D721Med (cell line): ENCODE measurements around the gene KCNK5.

Experiments
- DNase-seq: peaks from one replicate; pipeline ENCODE4 v3.0.0; 2011; ENCODE audit warnings: low spot score; ENCODE audit not compliant: insufficient read length
- FAIRE-seq: peaks from 2 replicates; lab custom pipeline; 2011; peaks lifted over from hg19 to GRCh38; lab: Jason Lieb, UNC
- TF ChIP-seq, protein P1 (sequence below): IDR thresholded peaks from 2 replicates; pipeline ENCODE4 v1.5.1; 2012; ENCODE audit warnings: mild to moderate bottlenecking, control low read depth; ENCODE audit not compliant: insufficient read depth; ENCODE audit errors: missing control alignments

KCNK5 gene

DNA sequence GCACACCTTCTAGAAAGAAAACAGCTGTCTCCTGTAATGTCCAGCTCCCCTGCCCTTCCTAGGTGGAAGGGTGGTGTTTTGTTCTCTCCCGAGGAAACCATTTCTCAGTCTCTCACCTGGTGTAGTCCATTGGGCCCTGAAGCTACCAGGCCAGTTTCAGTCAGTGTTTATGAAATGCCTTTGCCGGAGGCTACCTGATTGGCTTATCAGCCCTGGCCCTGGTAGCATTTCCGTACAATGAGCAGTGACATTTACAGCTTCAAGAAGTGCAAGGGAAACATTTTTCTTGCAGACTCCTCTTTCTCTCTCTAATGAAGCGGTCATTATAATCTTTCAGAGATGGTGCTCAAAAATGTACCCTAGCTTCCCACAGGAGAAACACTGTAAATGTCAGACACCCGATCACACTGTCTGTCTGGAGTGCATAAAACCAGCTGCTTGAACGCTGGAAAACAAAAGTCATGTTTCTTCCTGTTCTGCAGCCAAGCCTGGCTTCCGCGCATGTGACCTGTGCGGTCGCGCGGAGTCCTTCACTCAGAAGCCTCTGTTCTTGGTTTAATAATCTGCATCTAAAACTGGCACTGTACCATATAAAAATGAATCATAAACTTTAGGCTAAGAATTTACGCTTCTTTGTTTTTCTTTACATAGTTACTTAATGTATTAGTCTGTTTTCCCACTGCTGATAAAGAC, 85.9 kb downstream of the KCNK5 start:
- FAIRE-seq (no peak), DNase-seq (no peak)
- TF ChIP-seq, protein P1, sequence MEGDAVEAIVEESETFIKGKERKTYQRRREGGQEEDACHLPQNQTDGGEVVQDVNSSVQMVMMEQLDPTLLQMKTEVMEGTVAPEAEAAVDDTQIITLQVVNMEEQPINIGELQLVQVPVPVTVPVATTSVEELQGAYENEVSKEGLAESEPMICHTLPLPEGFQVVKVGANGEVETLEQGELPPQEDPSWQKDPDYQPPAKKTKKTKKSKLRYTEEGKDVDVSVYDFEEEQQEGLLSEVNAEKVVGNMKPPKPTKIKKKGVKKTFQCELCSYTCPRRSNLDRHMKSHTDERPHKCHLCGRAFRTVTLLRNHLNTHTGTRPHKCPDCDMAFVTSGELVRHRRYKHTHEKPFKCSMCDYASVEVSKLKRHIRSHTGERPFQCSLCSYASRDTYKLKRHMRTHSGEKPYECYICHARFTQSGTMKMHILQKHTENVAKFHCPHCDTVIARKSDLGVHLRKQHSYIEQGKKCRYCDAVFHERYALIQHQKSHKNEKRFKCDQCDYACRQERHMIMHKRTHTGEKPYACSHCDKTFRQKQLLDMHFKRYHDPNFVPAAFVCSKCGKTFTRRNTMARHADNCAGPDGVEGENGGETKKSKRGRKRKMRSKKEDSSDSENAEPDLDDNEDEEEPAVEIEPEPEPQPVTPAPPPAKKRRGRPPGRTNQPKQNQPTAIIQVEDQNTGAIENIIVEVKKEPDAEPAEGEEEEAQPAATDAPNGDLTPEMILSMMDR = no peak

DNA sequence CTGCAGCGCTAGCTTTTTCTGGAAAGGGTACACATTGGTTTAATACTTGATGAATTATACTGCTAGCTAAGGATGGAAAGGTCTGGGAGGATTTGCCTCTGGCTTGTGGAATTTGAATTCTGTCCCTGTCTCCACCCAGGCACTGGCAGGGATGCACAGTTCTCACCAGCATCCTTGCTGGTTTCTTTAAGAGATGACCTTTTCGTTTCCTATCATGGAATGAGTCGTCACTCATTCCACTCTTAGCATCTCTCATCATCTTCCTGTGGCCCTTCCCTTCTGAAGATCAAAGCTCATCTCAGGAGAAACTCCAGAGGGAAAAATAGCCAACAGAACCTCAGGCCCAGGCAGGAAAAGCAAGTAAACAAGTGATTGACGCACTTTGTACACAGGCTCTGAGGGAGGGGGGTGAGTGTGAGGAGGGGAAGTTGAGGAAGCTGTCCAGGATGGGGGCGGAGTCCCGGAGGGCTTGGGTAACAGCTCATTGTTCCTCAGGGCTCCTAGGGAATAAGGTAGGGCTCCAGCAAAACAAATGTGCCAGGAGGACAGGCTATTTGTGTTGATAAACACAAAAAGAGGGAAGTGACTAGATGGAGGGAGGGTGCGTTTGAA, 88.6 kb downstream of the KCNK5 start:
- FAIRE-seq = no peak
- TF ChIP-seq, protein P1 = no peak
- DNase-seq = no peak
